K562 (cell line): ENCODE data around the gene NT5C2. TPM values are rescaled to one million over a fixed set of nuclear protein-coding genes. Genes with fewer than 3 reads are reported as not detected.

Source experiments
- ATAC-seq: fragments of 200-7000 bp; cut with Tn5 transposase; 3 replicates; pipeline ENCODE4 v1.9.1; 2020; ENCODE audit warnings: moderate library complexity
- BruUV-seq: library from RNA; stranded (reverse); fragments of 400-500 nt; replicated peaks from 2 replicates; lab custom pipeline; 2021; lab: Mats Ljungman, UMichigan
- CTCF ChIA-PET: fragments of 300-600 bp; formaldehyde crosslinking; extraction: SDS; loops from one replicate; lab custom pipeline; 2021; ENCODE audit warnings: low intra/inter-chr PET ratio; lab: Yijun Ruan, JAX
- POLR2A ChIA-PET: fragments of 300-600, 350-650 bp; sonication (Branson Sonifier 250); formaldehyde crosslinking; extraction: SDS; loops from one replicate; lab custom pipeline; 2021; ENCODE audit warnings: antibody characterized with exemption, inconsistent platforms; lab: Yijun Ruan, JAX
- DNase-seq, 4 experiments: peaks; one replicate each; pipeline versions ENCODE4 v3.0.0 to v3.0.0-alpha.2; 2011 to 2018; ENCODE audit warnings: low spot score in 3 of 4, mixed read lengths in 3 of 4; ENCODE audit errors: extremely low read depth in 1 of 4
- FAIRE-seq: peaks from 2 replicates; lab custom pipeline; 2011; peaks lifted over from hg19 to GRCh38; lab: Jason Lieb, UNC
- H2AFZ ChIP-seq: 2 replicates; pipeline ENCODE4 v1.6.0; 2011; ENCODE audit warnings: low read depth, low read length, control low read depth, inconsistent platforms
- H3K27ac ChIP-seq: fragments of 200-600 bp; 3 replicates; pipeline ENCODE4 v1.8.0; 2011; ENCODE audit warnings: low read depth, mild to moderate bottlenecking, control low read depth, inconsistent platforms, low read length, moderate library complexity, mixed read lengths; ENCODE audit errors: extremely low read depth
- H3K27me3 ChIP-seq, 2 experiments: fragments of 300-600 bp in 1 of 2; 2 replicates in 1 of 2; 3 replicates in 1 of 2; pipeline versions ENCODE4 v1.6.0 to v1.8.0; 2011; ENCODE audit warnings: inconsistent platforms in 2 of 2, low read length in 2 of 2, mild to moderate bottlenecking in 1 of 2, mixed read lengths in 1 of 2, moderate library complexity in 1 of 2; ENCODE audit not compliant: control insufficient read depth in 2 of 2, insufficient read depth in 2 of 2
- H3K36me3 ChIP-seq: fragments of 300-600 bp; 3 replicates; pipeline ENCODE4 v1.8.0; 2011; ENCODE audit warnings: mild to moderate bottlenecking, low read length, inconsistent platforms; ENCODE audit not compliant: control insufficient read depth, insufficient read depth
- H3K4me1 ChIP-seq, 2 experiments: fragments of 200-600 bp in 1 of 2; replicated peaks in 1 of 2; 2 replicates in 1 of 2; 3 replicates in 1 of 2; pipeline versions ENCODE4 v1.5.1 to v1.8.0; 2011; ENCODE audit warnings: inconsistent platforms in 2 of 2, low read length in 2 of 2, mild to moderate bottlenecking in 1 of 2, mixed read lengths in 1 of 2, moderate library complexity in 1 of 2; ENCODE audit not compliant: control insufficient read depth in 2 of 2, insufficient read depth in 2 of 2
- H3K4me2 ChIP-seq: 2 replicates; pipeline ENCODE4 v1.6.1; 2011; ENCODE audit warnings: low read length, control low read depth, inconsistent platforms, mixed read lengths; ENCODE audit not compliant: insufficient read depth
- H3K4me3 ChIP-seq: fragments of 200-600 bp; sonication (generic), shearing (Covaris generic); 2 replicates; pipeline ENCODE4 v1.5.1; 2016; ENCODE audit warnings: control low read depth, inconsistent platforms
- H3K79me2 ChIP-seq: fragments of 200-600 bp; 3 replicates; pipeline ENCODE4 v1.8.0; 2011; ENCODE audit warnings: low read length, inconsistent platforms; ENCODE audit not compliant: control insufficient read depth, insufficient read depth
- H3K9ac ChIP-seq, 2 experiments: 2 replicates each; pipeline versions ENCODE4 v1.6.0 to v1.6.1; 2011; ENCODE audit warnings: low read depth in 2 of 2, low read length in 2 of 2, control low read depth in 1 of 2, inconsistent platforms in 1 of 2, mild to moderate bottlenecking in 1 of 2, mixed read lengths in 1 of 2; ENCODE audit not compliant: insufficient read depth in 1 of 2
- H3K9me1 ChIP-seq: one replicate; pipeline ENCODE4 v1.6.0; 2011; ENCODE audit warnings: inconsistent platforms, mild to moderate bottlenecking, low read length, moderate library complexity; ENCODE audit not compliant: control insufficient read depth, insufficient read depth
- H3K9me3 ChIP-seq: replicated peaks from 2 replicates; pipeline ENCODE4 v1.5.1; 2011; ENCODE audit warnings: low read depth, low read length, inconsistent platforms; ENCODE audit not compliant: control insufficient read depth, insufficient read depth
- H4K20me1 ChIP-seq: replicated peaks from 2 replicates; pipeline ENCODE4 v1.6.1; 2011; ENCODE audit warnings: low read length, inconsistent platforms, mixed read lengths; ENCODE audit not compliant: control insufficient read depth, insufficient read depth
- MBD2 ChIP-seq: sonication (generic); IDR thresholded peaks from 2 replicates; pipeline ENCODE4 v1.6.1; 2016; ENCODE audit warnings: low read depth, borderline replicate concordance
- TCF3 ChIP-seq: sonication (generic); formaldehyde crosslinking; IDR thresholded peaks from 2 replicates; pipeline ENCODE4 v1.4.0; 2020; ENCODE audit warnings: mild to moderate bottlenecking, missing genetic modification reagents
- TFE3 ChIP-seq: fragments of 450-650 bp; formaldehyde crosslinking; IDR thresholded peaks from 2 replicates; pipeline ENCODE4 v1.4.0; 2020; ENCODE audit warnings: mild to moderate bottlenecking, mixed read lengths
- THRB ChIP-seq: fragments of 450-650 bp; formaldehyde crosslinking; conservative IDR thresholded peaks from 2 replicates; pipeline ENCODE4 v1.4.0; 2022; ENCODE audit warnings: mild to moderate bottlenecking, missing genetic modification characterization
- VEZF1 ChIP-seq: fragments of 200-800 bp; sonication (Bioruptor generic); IDR thresholded peaks from 2 replicates; pipeline ENCODE4 v1.6.1; 2017; ENCODE audit warnings: missing genetic modification characterization, missing compliant biosample characterization
- ZEB2 ChIP-seq: fragments of 450-650 bp; IDR thresholded peaks from 2 replicates; pipeline ENCODE4 v1.6.1; 2016
- ZNF395 ChIP-seq: fragments of 200-800 bp; sonication (Bioruptor generic); IDR thresholded peaks from 2 replicates; pipeline ENCODE4 v1.6.1; 2017; ENCODE audit warnings: missing genetic modification characterization, missing compliant biosample characterization
- WGBS: fragments of 100-300 bp; shearing (Covaris generic); methylation state at CpG from one replicate; pipeline ENCODE4 v1.1.6; 2016; ENCODE audit warnings: low coverage, mixed read lengths; ENCODE audit not compliant: insufficient coverage; ENCODE audit errors: missing lambda C conversion rate; 5-methylcytosine and 5-hydroxymethylcytosine counted together
- in situ Hi-C: fragments of 300-500 bp; cut with MboI; formaldehyde crosslinking; loops from 4 replicates; pipeline ENCODE4 v1.15.0; 2018; ENCODE audit warnings: inconsistent platforms, mixed read lengths
- intact Hi-C: fragments of 100-400 bp; cut with micrococcal nuclease; formaldehyde crosslinking; loops from 2 replicates; pipeline ENCODE4 v1.14.2; 2022
- polyA plus RNA-seq, 8 experiments: library from polyadenylated mRNA; depleted of rRNA in 4 of 8; stranded (reverse) in 5 of 8; unstranded in 3 of 8; fragments of >200 nt; fragmentation: Nextera tagmentation in 2 of 8; fragmentation: Illumina TruSeq in 1 of 8; extraction: Ambion mirVana in 2 of 8; extraction: Trizol in 1 of 8; gene quantifications; 2 replicates each; pipeline versions ENCODE4 v1.2.1 to v1.2.3, GENCODE V29; 2011 to 2014; ENCODE audit warnings: inconsistent platforms in 1 of 8, missing spikeins in 1 of 8
- total RNA-seq, 7 experiments: library from RNA; depleted of rRNA in 6 of 7; stranded (reverse); fragments of >200 nt in 6 of 7; fragmentation: Illumina TruSeq in 2 of 7; extraction: Trizol in 2 of 7; gene quantifications; 2 replicates each; pipeline versions ENCODE4 v1.2.1 to v1.2.3, GENCODE V29; 2011 to 2021; ENCODE audit warnings: low replicate concordance in 1 of 7

The NT5C2 gene
- total and polyA plus RNA-seq, 9 of the 15 experiments (the other 6 are each of a cell fraction or from before 2014, with no cell fraction given), result 11.3 to 45.2 (median 27.7) TPM

- Histone ChIP-seq H4K20me1 (no peaks in the 10 kb centered on the region), H2AFZ (no peak overlapping the region), H3K9me3 (no peaks in the 10 kb centered on the region), H3K27ac (no peak overlapping the region), H3K4me3 (no peak overlapping the region), H3K4me2 (no peak overlapping the region), H3K36me3 (no peaks in the 10 kb centered on the region), H3K9ac (no peak overlapping the region), H3K4me1 (peaks cover 0 to 4% of the 10 kb centered on the region in 2 experiments; a peak in 1 of 5 replicates), H3K9me1 (no peaks in the 10 kb centered on the region), H3K27me3 (no peaks in the 10 kb centered on the region), H3K79me2 (no peaks in the 10 kb centered on the region)
- TF ChIP-seq ZEB2 (no peak), TFE3 (peak; percentile 13; the same call in 1 of the 2 replicates)
- intact Hi-C loops (no loop called here), in situ Hi-C loops (no loop called here)
- FAIRE-seq, result no peak
- DNase-seq, result no peak
- ATAC-seq, result no peak
- no TSS peak for BruUV-seq
- 33% methylated on average over 1 of the region's 1 CpG for WGBS
- POLR2A ChIA-PET, result interaction anchor here (0.7 kb wide), 1 partner anchor 12 kb away, joined by 3 read pairs; no protein-coding TSS in a partner anchor
- CTCF ChIA-PET, result no interaction called here
Observed at GRCh38 chr10:103227416-103227815, 34.3 kb upstream of the NT5C2 start.

- Histone ChIP-seq H3K36me3 (no peaks in the 10 kb centered on the region), H4K20me1 (no peaks in the 10 kb centered on the region), H3K4me2 (no peak overlapping the region), H3K9me3 (no peaks in the 10 kb centered on the region), H3K9ac (no peak overlapping the region), H3K79me2 (no peaks in the 10 kb centered on the region), H3K9me1 (no peaks in the 10 kb centered on the region), H3K27me3 (no peaks in the 10 kb centered on the region), H3K4me3 (no peak overlapping the region), H3K4me1 (peaks cover 0 to 4% of the 10 kb centered on the region in 2 experiments; a peak in 1 of 5 replicates), H3K27ac (no peak overlapping the region), H2AFZ (no peak overlapping the region)
- no peak for ATAC-seq
- FAIRE-seq, result no peak
- ChIA-PET CTCF (no interaction called here), POLR2A (interaction anchor here (0.6 kb wide), 1 partner anchor 34 kb away, joined by 3 read pairs; no protein-coding TSS in a partner anchor)
- no TSS peak for BruUV-seq
- intact Hi-C loops (no loop called here), in situ Hi-C loops (no loop called here)
- no peak for DNase-seq
- no peak for TF ChIP-seq VEZF1 (CRISPR knock-in tag)
- TF ChIP-seq THRB (CRISPR knock-in tag), result no peak
- TF ChIP-seq TCF3 (CRISPR knock-in tag), result no peak
- TF ChIP-seq MBD2, result no peak
- TF ChIP-seq ZNF395 (CRISPR knock-in tag), result no peak
Observed at GRCh38 chr10:103225939-103226338, 32.9 kb upstream of the NT5C2 start.
